HepG2 (cell line): ENCODE results near the gene EFCAB8. TPM values are rescaled to one million over a fixed set of nuclear protein-coding genes. Genes with fewer than 3 reads are reported as not detected.
A peak's percentile ranks its signal among the peaks of the same experiment; 100 is the strongest.

Experiments used
- CENPX ChIP-seq: sonication (generic); formaldehyde crosslinking; IDR thresholded peaks from 2 replicates; pipeline ENCODE4 v1.9.0; 2021; ENCODE audit warnings: mild to moderate bottlenecking, missing genetic modification reagents, moderate library complexity
- DMAP1 ChIP-seq: IDR thresholded peaks from 2 replicates; pipeline ENCODE4 v1.6.1; 2016
- HNRNPL ChIP-seq: fragments of 200-400 bp; formaldehyde crosslinking; IDR thresholded peaks from 2 replicates; pipeline ENCODE4 v1.6.1; 2017; ENCODE audit warnings: mild to moderate bottlenecking, low read depth, low read length
- PHF8 ChIP-seq: sonication (generic); formaldehyde crosslinking; IDR thresholded peaks from 2 replicates; pipeline ENCODE4 v1.5.0; 2020; ENCODE audit warnings: missing genetic modification reagents
- ZBTB7A ChIP-seq: sonication (generic); formaldehyde crosslinking; IDR thresholded peaks from 2 replicates; pipeline ENCODE4 v1.8.0; 2022; ENCODE audit warnings: mild to moderate bottlenecking, missing genetic modification reagents
- ZNF577 ChIP-seq: sonication (generic); formaldehyde crosslinking; IDR thresholded peaks from 2 replicates; pipeline ENCODE4 v1.4.0; 2020; ENCODE audit warnings: mild to moderate bottlenecking, low read depth, missing genetic modification reagents, borderline replicate concordance
- ZSCAN29 ChIP-seq: sonication (generic); formaldehyde crosslinking; conservative IDR thresholded peaks from 2 replicates; pipeline ENCODE4 v1.4.0; 2020; ENCODE audit warnings: mild to moderate bottlenecking, missing genetic modification reagents
- polyA plus RNA-seq, 8 experiments: library from polyadenylated mRNA; depleted of rRNA in 3 of 8; stranded (reverse) in 7 of 8; unstranded in 1 of 8; fragments of >200 nt; fragmentation: Illumina TruSeq in 4 of 8; extraction: Trizol in 4 of 8; gene quantifications; 2 replicates each; pipeline versions ENCODE4 v1.2.1 to v1.2.3, GENCODE V29; 2011 to 2016; ENCODE audit warnings: low read depth in 4 of 8, missing spikeins in 1 of 8, mixed read lengths in 1 of 8; ENCODE audit not compliant: insufficient read depth in 1 of 8
- total RNA-seq, 5 experiments: library from RNA; depleted of rRNA; stranded (reverse); fragments of >200 nt; fragmentation: Illumina TruSeq; extraction: Trizol; gene quantifications; 2 replicates each; pipeline ENCODE4 v1.2.3, GENCODE V29; 2016; ENCODE audit warnings: low read depth in 1 of 5
- TF ChIP-seq, protein P1 (sequence below): sonication (generic); formaldehyde crosslinking; IDR thresholded peaks from 2 replicates; pipeline ENCODE4 v1.4.0; 2020; ENCODE audit warnings: missing genetic modification reagents
- TF ChIP-seq, protein P2 (sequence below): sonication (generic); formaldehyde crosslinking; IDR thresholded peaks from 2 replicates; pipeline ENCODE4 v1.5.0; 2020; ENCODE audit warnings: missing genetic modification reagents
- TF ChIP-seq, protein P3 (sequence below): sonication (generic); formaldehyde crosslinking; IDR thresholded peaks from 2 replicates; pipeline ENCODE4 v1.4.0; 2020; ENCODE audit warnings: missing genetic modification reagents, borderline replicate concordance
- TF ChIP-seq, protein P4 (sequence below), 2 experiments: sonication (generic) in 1 of 2; formaldehyde crosslinking in 1 of 2; IDR thresholded peaks; 2 replicates each; pipeline versions ENCODE4 v1.4.0 to v1.6.1; 2016 to 2020; ENCODE audit warnings: borderline replicate concordance in 1 of 2, low read depth in 1 of 2, mild to moderate bottlenecking in 1 of 2, missing genetic modification reagents in 1 of 2
- TF ChIP-seq, protein P5 (sequence below): sonication (generic); formaldehyde crosslinking; IDR thresholded peaks from 2 replicates; pipeline ENCODE4 v1.8.1; 2023; ENCODE audit warnings: mild to moderate bottlenecking, inconsistent platforms, moderate library complexity, missing genetic modification reagents, borderline replicate concordance

Gene EFCAB8
- total and polyA plus RNA-seq, 2 of the 13 experiments (the other 11 are each of a cell fraction or from before 2014, with no cell fraction given), result 0.15 to 0.22 TPM

DNA sequence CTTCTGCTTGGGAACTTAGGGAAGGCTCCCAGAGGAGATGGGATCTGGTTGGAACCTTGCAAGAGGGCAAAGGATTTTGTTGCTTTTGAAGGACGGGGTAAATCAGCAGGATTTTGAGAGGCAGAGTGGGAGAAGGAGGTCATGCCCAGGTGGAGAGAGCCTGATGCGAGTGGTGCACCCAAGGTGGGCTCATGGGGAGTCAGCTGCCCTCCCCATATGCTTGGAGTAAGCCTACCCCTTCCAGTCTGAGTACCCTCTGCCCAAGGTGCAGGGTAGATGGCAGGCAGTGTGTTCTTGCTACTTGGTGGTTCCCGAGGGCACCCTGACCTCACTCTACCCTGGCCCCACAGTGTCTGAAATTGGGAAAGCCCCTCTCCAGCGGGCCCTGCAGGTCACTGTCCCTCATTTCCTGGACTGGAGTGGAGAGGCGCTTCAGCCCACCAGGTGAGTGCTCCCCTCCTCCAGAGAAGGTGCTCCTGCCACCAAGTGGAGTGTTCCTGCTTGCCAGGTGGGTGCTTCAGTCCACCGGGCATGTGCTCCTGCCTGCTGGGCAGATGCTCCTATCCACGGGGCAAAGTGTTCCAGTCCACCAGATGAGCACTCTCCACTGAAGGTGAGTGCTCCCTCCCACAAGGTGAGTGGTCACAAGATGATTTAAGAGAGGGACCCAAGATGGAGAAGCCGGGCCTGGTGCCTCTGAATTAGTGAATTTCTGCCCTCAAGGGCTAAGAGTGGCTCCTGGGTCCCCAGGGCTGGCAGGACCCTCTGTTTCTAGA, 152.1 kb downstream of the EFCAB8 start (continued):
- TF ChIP-seq, protein P1, sequence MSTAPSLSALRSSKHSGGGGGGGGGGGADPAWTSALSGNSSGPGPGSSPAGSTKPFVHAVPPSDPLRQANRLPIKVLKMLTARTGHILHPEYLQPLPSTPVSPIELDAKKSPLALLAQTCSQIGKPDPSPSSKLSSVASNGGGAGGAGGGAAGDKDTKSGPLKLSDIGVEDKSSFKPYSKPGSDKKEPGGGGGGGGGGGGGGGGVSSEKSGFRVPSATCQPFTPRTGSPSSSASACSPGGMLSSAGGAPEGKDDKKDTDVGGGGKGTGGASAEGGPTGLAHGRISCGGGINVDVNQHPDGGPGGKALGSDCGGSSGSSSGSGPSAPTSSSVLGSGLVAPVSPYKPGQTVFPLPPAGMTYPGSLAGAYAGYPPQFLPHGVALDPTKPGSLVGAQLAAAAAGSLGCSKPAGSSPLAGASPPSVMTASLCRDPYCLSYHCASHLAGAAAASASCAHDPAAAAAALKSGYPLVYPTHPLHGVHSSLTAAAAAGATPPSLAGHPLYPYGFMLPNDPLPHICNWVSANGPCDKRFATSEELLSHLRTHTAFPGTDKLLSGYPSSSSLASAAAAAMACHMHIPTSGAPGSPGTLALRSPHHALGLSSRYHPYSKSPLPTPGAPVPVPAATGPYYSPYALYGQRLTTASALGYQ, result no peak
- TF ChIP-seq HNRNPL, result peak; percentile 79
- no peak for TF ChIP-seq DMAP1
- no peak for TF ChIP-seq CENPX
- TF ChIP-seq ZBTB7A (CRISPR knock-in tag), result no peak
- TF ChIP-seq ZNF577, result no peak
- TF ChIP-seq, protein P2, sequence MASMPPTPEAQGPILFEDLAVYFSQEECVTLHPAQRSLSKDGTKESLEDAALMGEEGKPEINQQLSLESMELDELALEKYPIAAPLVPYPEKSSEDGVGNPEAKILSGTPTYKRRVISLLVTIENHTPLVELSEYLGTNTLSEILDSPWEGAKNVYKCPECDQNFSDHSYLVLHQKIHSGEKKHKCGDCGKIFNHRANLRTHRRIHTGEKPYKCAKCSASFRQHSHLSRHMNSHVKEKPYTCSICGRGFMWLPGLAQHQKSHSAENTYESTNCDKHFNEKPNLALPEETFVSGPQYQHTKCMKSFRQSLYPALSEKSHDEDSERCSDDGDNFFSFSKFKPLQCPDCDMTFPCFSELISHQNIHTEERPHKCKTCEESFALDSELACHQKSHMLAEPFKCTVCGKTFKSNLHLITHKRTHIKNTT (CRISPR knock-in tag), result no peak
- no peak for TF ChIP-seq PHF8 (CRISPR knock-in tag)
- TF ChIP-seq, protein P3, sequence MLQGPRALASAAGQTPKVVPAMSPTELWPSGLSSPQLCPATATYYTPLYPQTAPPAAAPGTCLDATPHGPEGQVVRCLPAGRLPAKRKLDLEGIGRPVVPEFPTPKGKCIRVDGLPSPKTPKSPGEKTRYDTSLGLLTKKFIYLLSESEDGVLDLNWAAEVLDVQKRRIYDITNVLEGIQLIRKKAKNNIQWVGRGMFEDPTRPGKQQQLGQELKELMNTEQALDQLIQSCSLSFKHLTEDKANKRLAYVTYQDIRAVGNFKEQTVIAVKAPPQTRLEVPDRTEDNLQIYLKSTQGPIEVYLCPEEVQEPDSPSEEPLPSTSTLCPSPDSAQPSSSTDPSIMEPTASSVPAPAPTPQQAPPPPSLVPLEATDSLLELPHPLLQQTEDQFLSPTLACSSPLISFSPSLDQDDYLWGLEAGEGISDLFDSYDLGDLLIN (CRISPR knock-in tag), result no peak
- TF ChIP-seq, protein P4, sequence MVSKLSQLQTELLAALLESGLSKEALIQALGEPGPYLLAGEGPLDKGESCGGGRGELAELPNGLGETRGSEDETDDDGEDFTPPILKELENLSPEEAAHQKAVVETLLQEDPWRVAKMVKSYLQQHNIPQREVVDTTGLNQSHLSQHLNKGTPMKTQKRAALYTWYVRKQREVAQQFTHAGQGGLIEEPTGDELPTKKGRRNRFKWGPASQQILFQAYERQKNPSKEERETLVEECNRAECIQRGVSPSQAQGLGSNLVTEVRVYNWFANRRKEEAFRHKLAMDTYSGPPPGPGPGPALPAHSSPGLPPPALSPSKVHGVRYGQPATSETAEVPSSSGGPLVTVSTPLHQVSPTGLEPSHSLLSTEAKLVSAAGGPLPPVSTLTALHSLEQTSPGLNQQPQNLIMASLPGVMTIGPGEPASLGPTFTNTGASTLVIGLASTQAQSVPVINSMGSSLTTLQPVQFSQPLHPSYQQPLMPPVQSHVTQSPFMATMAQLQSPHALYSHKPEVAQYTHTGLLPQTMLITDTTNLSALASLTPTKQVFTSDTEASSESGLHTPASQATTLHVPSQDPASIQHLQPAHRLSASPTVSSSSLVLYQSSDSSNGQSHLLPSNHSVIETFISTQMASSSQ (IDR thresholded peaks at IDR 0.05; ENCODE audit: low read depth), result no peak
- TF ChIP-seq, protein P4 (CRISPR knock-in tag; IDR thresholded peaks at IDR 0.05; ENCODE audit: borderline replicate concordance), result peak; percentile 30; the same call in 1 of the 2 replicates
- no peak for TF ChIP-seq ZSCAN29 (CRISPR knock-in tag)
- TF ChIP-seq, protein P5, sequence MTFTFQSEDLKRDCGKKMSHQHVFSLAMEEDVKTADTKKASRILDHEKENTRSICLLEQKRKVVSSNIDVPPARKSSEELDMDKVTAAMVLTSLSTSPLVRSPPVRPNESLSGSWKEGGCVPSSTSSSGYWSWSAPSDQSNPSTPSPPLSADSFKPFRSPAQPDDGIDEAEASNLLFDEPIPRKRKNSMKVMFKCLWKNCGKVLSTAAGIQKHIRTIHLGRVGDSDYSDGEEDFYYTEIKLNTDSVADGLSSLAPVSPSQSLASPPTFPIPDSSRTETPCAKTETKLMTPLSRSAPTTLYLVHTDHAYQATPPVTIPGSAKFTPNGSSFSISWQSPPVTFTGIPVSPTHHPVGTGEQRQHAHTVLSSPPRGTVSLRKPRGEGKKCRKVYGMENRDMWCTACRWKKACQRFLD, result no peak
